HepG2 (cell line): ENCODE measurements around the gene NF2.

ENCODE experiments used
- DNMT1 ChIP-seq: sonication (generic); formaldehyde crosslinking; IDR thresholded peaks from 2 replicates; pipeline ENCODE4 v1.5.1; 2020; ENCODE audit warnings: mild to moderate bottlenecking, missing genetic modification reagents
- FOXP1 ChIP-seq, 2 experiments: fragments of 450-650 bp in 1 of 2; IDR thresholded peaks; 2 replicates each; pipeline ENCODE4 v1.6.1; 2017 to 2018; ENCODE audit warnings: antibody characterized with exemption in 1 of 2
- MEIS2 ChIP-seq: sonication (generic); formaldehyde crosslinking; IDR thresholded peaks from 2 replicates; pipeline ENCODE4 v1.9.0; 2021; ENCODE audit warnings: mild to moderate bottlenecking, missing genetic modification reagents
- MYC ChIP-seq: sonication (generic); formaldehyde crosslinking; IDR thresholded peaks from 2 replicates; pipeline ENCODE4 v1.9.0; 2021; ENCODE audit warnings: missing genetic modification reagents, borderline replicate concordance
- PAX8 ChIP-seq: sonication (generic); formaldehyde crosslinking; IDR thresholded peaks from 2 replicates; pipeline ENCODE4 v1.8.0; 2022; ENCODE audit warnings: mild to moderate bottlenecking, missing genetic modification reagents, borderline replicate concordance
- ZNF333 ChIP-seq: sonication (generic); formaldehyde crosslinking; IDR thresholded peaks from 2 replicates; pipeline ENCODE4 v1.4.0; 2020; ENCODE audit warnings: mild to moderate bottlenecking, missing genetic modification reagents, borderline replicate concordance

GRCh38 chr22:29744902-29745301 lies 141.5 kb downstream of the NF2 start:
- TF ChIP-seq MYC (no peak), ZNF333 (CRISPR knock-in tag) (no peak), MEIS2 (CRISPR knock-in tag) (no peak), DNMT1 (no peak), PAX8 (CRISPR knock-in tag) (no peak), FOXP1 (IDR thresholded peaks at IDR 0.05) (no peak), FOXP1 (CRISPR knock-in tag; IDR thresholded peaks at IDR 0.05) (no peak)
